HEK293 (cell line): ENCODE measurements around the gene FANK1.
"Not testable (repeated sequence)": the region's sequence is repeated elsewhere in the genome, so short reads cannot be mapped to it uniquely, and the experiment has no call there.

Source experiments
- CTCF ChIA-PET: fragments of 350-600 bp; formaldehyde crosslinking; extraction: SDS; loops from one replicate; lab custom pipeline; 2021; ENCODE audit warnings: antibody characterized with exemption; lab: Yijun Ruan, JAX
- POLR2A ChIA-PET: fragments of 300-600 bp; formaldehyde crosslinking; extraction: SDS; loops from one replicate; lab custom pipeline; 2020; ENCODE audit warnings: antibody characterized with exemption, inconsistent platforms; lab: Yijun Ruan, JAX
- H3K27ac ChIP-seq: fragments of 200-500 bp; sonication (Bioruptor generic); 2 replicates; pipeline ENCODE4 v1.5.1; 2014; ENCODE audit warnings: low read depth, low read length, control low read depth, inconsistent platforms; ENCODE audit errors: extremely low read depth
- H3K36me3 ChIP-seq, 2 experiments: fragments of 200-500 bp in 1 of 2; sonication (Bioruptor generic) in 1 of 2; 1 replicate in 1 of 2; 2 replicates in 1 of 2; pipeline ENCODE4 v1.5.1; 2014 to 2017; ENCODE audit warnings: inconsistent platforms in 2 of 2, low read length in 2 of 2; ENCODE audit not compliant: control insufficient read depth in 2 of 2, insufficient read depth in 1 of 2
- H3K4me1 ChIP-seq: fragments of 200-500 bp; sonication (Bioruptor generic); 2 replicates; pipeline ENCODE4 v1.5.1; 2014; ENCODE audit warnings: mild to moderate bottlenecking, low read length, inconsistent platforms; ENCODE audit not compliant: control insufficient read depth, insufficient read depth
- H3K4me3 ChIP-seq: 2 replicates; pipeline ENCODE4 v1.5.1; 2011; ENCODE audit warnings: low read depth, mild to moderate bottlenecking, control low read depth, low read length, moderate library complexity
- H3K9me3 ChIP-seq: fragments of 200-500 bp; sonication (Bioruptor generic); 2 replicates; pipeline ENCODE4 v1.5.1; 2014; ENCODE audit warnings: low read depth, low read length, inconsistent platforms; ENCODE audit not compliant: control insufficient read depth, insufficient read depth
- EGR2 ChIP-seq: fragments of 450-650 bp; formaldehyde crosslinking; IDR thresholded peaks from 2 replicates; pipeline ENCODE4 v1.5.1; 2016; ENCODE audit warnings: low read depth, missing biosample characterization, missing genetic modification characterization
- GLIS1 ChIP-seq: fragments of 450-650 bp; formaldehyde crosslinking; IDR thresholded peaks from 2 replicates; pipeline ENCODE4 v1.5.1; 2016; ENCODE audit warnings: missing biosample characterization, missing genetic modification characterization
- GLIS2 ChIP-seq: fragments of 450-650 bp; formaldehyde crosslinking; IDR thresholded peaks from 2 replicates; pipeline ENCODE4 v1.5.1; 2016; ENCODE audit warnings: missing biosample characterization, missing genetic modification characterization
- KLF17 ChIP-seq: fragments of 450-650 bp; formaldehyde crosslinking; IDR thresholded peaks from 2 replicates; pipeline ENCODE4 v1.5.1; 2016; ENCODE audit warnings: missing biosample characterization, missing genetic modification characterization
- PATZ1 ChIP-seq: fragments of 450-650 bp; formaldehyde crosslinking; IDR thresholded peaks from 2 replicates; pipeline ENCODE4 v1.5.1; 2016; ENCODE audit warnings: missing biosample characterization, missing genetic modification characterization
- PRDM10 ChIP-seq: fragments of 450-650 bp; formaldehyde crosslinking; IDR thresholded peaks from 2 replicates; pipeline ENCODE4 v1.5.1; 2016; ENCODE audit warnings: missing biosample characterization, missing genetic modification characterization
- SP2 ChIP-seq: fragments of 450-650 bp; formaldehyde crosslinking; IDR thresholded peaks from 2 replicates; pipeline ENCODE4 v1.5.1; 2016; ENCODE audit warnings: missing biosample characterization, missing genetic modification characterization
- SP3 ChIP-seq: fragments of 450-650 bp; formaldehyde crosslinking; IDR thresholded peaks from 2 replicates; pipeline ENCODE4 v1.5.1; 2016; ENCODE audit warnings: missing biosample characterization, missing genetic modification characterization
- ZBTB10 ChIP-seq: fragments of 450-650 bp; formaldehyde crosslinking; IDR thresholded peaks from 2 replicates; pipeline ENCODE4 v1.5.1; 2016; ENCODE audit warnings: missing biosample characterization, missing genetic modification characterization
- ZBTB11 ChIP-seq: fragments of 450-650 bp; formaldehyde crosslinking; conservative IDR thresholded peaks from 2 replicates; pipeline ENCODE4 v1.5.1; 2016; ENCODE audit warnings: low read depth, missing biosample characterization, missing genetic modification characterization
- ZBTB20 ChIP-seq: fragments of 450-650 bp; formaldehyde crosslinking; IDR thresholded peaks from 2 replicates; pipeline ENCODE4 v1.5.1; 2016; ENCODE audit warnings: missing biosample characterization, missing genetic modification characterization
- ZBTB26 ChIP-seq: fragments of 450-650 bp; formaldehyde crosslinking; optimal IDR thresholded peaks from 2 replicates; pipeline ENCODE3; 2016; ENCODE audit warnings: missing biosample characterization, mild to moderate bottlenecking, missing genetic modification characterization
- ZBTB48 ChIP-seq: fragments of 450-650 bp; formaldehyde crosslinking; IDR thresholded peaks from 2 replicates; pipeline ENCODE4 v1.5.1; 2016; ENCODE audit warnings: missing biosample characterization, missing genetic modification characterization
- ZBTB8A ChIP-seq: fragments of 450-650 bp; formaldehyde crosslinking; IDR thresholded peaks from 2 replicates; pipeline ENCODE4 v1.5.1; 2016; ENCODE audit warnings: missing biosample characterization, missing genetic modification characterization
- ZEB2 ChIP-seq: fragments of 450-650 bp; formaldehyde crosslinking; IDR thresholded peaks from 2 replicates; pipeline ENCODE4 v1.5.1; 2016; ENCODE audit warnings: missing biosample characterization, missing genetic modification characterization
- ZFHX2 ChIP-seq: fragments of 450-650 bp; formaldehyde crosslinking; conservative IDR thresholded peaks from 2 replicates; pipeline ENCODE4 v1.5.1; 2016; ENCODE audit warnings: missing biosample characterization, missing genetic modification characterization
- ZNF335 ChIP-seq: fragments of 450-650 bp; formaldehyde crosslinking; conservative IDR thresholded peaks from 2 replicates; pipeline ENCODE4 v1.5.1; 2016; ENCODE audit warnings: missing biosample characterization, missing genetic modification characterization
- ZNF341 ChIP-seq: fragments of 450-650 bp; formaldehyde crosslinking; IDR thresholded peaks from 2 replicates; pipeline ENCODE4; 2016; ENCODE audit warnings: low read depth, missing biosample characterization, missing genetic modification characterization
- ZNF501 ChIP-seq: fragments of 450-650 bp; formaldehyde crosslinking; IDR thresholded peaks from 2 replicates; pipeline ENCODE4 v1.5.1; 2016; ENCODE audit warnings: missing biosample characterization, missing genetic modification characterization
- ZXDB ChIP-seq: fragments of 450-650 bp; formaldehyde crosslinking; IDR thresholded peaks from 2 replicates; pipeline ENCODE4 v1.5.1; 2016; ENCODE audit warnings: missing biosample characterization, missing genetic modification characterization

The FANK1 gene

GRCh38 chr10:125896088-125896934, at the start of gene FANK1:
TSS of gene FANK1 (plus strand) at chr10:125896564. CDS start at chr10:125896643, 79 bp downstream.
- H3K9me3 ChIP-seq, H3K4me1 ChIP-seq, CTCF ChIA-PET, H3K36me3 ChIP-seq: not testable (repeated sequence)
- peak within 1 kb of the TSS; percentile 68 for H3K4me3 ChIP-seq
- H3K27ac ChIP-seq: peak within 1 kb of the TSS; percentile 76
- POLR2A ChIA-PET: interaction anchor here (1.3 kb wide), 1 partner anchor 13 kb away, joined by 3 read pairs; no protein-coding TSS in a partner anchor
- peak; percentile 15; the same call in 1 of the 2 replicates for TF ChIP-seq ZXDB (tag by site-specific recombination)
- peak; percentile 90 for TF ChIP-seq ZBTB20 (tag by site-specific recombination)
- peak; percentile 57 for TF ChIP-seq SP2 (tag by site-specific recombination)
- TF ChIP-seq EGR2: peak; percentile 58
- peak; percentile 31; the same call in 1 of the 2 replicates for TF ChIP-seq ZEB2 (tag by site-specific recombination)
- TF ChIP-seq ZNF341 (tag by site-specific recombination): peak; percentile 23
- peak; percentile 80 for TF ChIP-seq PRDM10 (tag by site-specific recombination)
- peak; percentile 86 for TF ChIP-seq ZBTB26
- peak; percentile 32; the same call in 1 of the 2 replicates for TF ChIP-seq SP3 (tag by site-specific recombination)
- TF ChIP-seq ZBTB48: peak; percentile 46; the same call in 1 of the 2 replicates
- TF ChIP-seq ZNF501 (tag by site-specific recombination): peak; percentile 31; the same call in 1 of the 2 replicates
- peak; percentile 51 for TF ChIP-seq ZBTB11 (tag by site-specific recombination)
- TF ChIP-seq ZBTB10 (tag by site-specific recombination): 0 out of 2 replicates have a peak, but pooled peaks have one; percentile 39
- peak; percentile 58; the same call in 1 of the 2 replicates for TF ChIP-seq GLIS1 (tag by site-specific recombination)
- peak; percentile 35; the same call in 1 of the 2 replicates for TF ChIP-seq ZBTB8A (tag by site-specific recombination)
- TF ChIP-seq GLIS2 (tag by site-specific recombination): peak; percentile 36; the same call in 1 of the 2 replicates
- 0 out of 2 replicates have a peak, but pooled peaks have one; percentile 38 for TF ChIP-seq KLF17 (tag by site-specific recombination)
- TF ChIP-seq PATZ1 (tag by site-specific recombination): 0 out of 2 replicates have a peak, but pooled peaks have one; percentile 19
- peak; percentile 73 for TF ChIP-seq ZNF335
- TF ChIP-seq ZFHX2 (tag by site-specific recombination): peak; percentile 59
